IPS-NIHi11 (cell line): ENCODE data around the gene COQ8B.

ENCODE experiments used
- DNase-seq: peaks from one replicate; pipeline ENCODE4 v3.0.0; 2012; ENCODE audit warnings: mixed read lengths, low spot score

COQ8B gene

DNA sequence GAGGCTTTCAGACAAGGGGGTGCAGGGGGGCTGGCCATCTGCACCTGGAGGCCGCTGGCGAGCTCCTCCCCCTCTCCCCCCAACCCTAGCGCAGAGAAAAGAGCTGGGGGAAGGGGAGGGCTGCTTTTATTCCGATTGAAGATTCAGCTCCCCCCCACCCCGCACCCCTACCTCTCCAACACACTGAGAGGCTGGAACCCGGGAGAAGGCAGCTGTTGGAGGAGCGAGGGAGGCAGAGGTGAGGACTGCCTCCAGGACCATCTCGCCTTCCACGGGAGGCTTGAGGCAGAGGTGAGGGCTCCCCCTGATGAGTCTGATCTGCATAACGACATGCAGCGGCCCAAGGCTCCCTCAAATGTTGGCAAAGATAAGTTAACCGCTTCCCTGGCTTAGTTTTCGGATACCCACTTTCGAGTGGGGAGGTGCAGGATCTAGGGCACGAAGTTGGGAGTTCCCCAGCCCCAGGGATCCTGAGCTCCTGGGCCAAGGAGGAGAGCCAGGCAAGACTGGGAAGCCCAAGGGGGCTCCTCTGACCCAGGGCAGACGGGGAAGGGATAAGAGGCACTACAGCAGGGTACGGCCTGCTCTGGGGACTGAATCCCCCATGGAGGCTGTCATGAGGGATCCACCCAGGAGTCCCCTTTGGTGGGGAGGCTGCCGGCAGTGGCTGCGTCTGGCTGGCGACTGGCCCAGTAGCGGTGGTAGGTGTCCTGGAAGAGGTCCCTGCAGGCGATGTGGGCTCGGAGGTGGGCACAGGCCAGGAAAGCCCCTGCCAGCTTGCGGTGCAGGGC is 25.1 kb downstream of the COQ8B start:
- peak; percentile 61 for DNase-seq

GRCh38 chr19:40690693-40691420 is 25.8 kb downstream of the COQ8B start:
- DNase-seq: peak; percentile 100

- DNase-seq: no peak
These were observed 26.5 kb downstream of the COQ8B start, which contains the start of gene NUMBL for GRCh38 chr19:40690050-40690692. TSS of gene NUMBL (minus strand) at chr19:40690651. CDS start at chr19:40690483, 168 bp downstream.

DNA sequence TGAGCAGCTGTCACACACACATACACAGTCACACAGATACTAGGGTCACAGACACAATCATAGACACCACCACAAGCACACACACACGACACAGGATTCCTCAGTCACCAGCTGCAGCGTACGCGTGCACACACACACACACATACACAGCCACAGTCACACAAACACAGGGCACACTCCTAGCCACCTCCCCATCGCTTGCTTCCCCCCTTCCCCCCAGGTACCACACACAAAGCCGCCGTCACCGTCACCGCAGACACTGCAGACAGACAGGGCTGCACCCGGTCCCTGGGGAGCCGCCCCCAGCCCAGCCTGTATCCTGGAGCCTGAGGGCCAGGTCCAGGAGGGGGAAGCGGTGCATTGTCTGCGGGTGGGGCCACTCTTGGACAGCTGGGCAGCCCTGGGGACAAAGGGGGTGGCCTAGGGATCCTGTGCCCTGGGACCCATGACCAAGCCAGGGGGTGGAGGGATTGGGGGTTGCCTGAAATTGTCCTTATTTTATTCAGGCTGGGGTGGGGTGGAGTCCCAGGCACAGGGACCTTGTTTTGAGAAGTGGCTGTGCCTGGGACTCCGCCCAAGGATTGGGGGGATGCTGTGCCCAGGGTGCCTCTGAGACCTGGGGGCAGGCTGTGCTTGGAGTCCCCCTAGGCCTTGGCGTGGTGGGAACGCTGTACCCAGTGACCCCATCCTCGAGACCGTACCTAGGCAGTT is 27.2 kb downstream of the COQ8B start:
- DNase-seq: no peak

DNA sequence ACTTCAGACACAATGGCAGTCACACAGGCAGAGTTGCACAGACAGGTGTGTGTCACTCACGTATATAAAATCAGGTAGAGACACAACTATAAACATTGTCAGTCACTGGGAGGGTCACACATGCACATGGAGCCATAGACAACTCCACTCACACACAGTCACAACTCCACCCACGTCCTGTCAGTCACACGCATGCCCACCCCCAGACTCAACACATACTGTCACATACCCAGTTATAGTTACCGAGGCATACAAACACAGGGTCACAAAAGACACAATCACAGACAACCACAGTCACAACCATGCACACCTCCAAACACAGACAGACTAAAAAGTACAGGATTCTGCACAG is 27.7 kb downstream of the COQ8B start:
- DNase-seq: no peak

- DNase-seq: no peak
These were observed 28.4 kb downstream of the COQ8B start for GRCh38 chr19:40688309-40688708.

- no peak for DNase-seq
These were observed 29.1 kb downstream of the COQ8B start for GRCh38 chr19:40687525-40688016.

- DNase-seq: no peak
These were observed 29.7 kb downstream of the COQ8B start for GRCh38 chr19:40686882-40687524.

DNA sequence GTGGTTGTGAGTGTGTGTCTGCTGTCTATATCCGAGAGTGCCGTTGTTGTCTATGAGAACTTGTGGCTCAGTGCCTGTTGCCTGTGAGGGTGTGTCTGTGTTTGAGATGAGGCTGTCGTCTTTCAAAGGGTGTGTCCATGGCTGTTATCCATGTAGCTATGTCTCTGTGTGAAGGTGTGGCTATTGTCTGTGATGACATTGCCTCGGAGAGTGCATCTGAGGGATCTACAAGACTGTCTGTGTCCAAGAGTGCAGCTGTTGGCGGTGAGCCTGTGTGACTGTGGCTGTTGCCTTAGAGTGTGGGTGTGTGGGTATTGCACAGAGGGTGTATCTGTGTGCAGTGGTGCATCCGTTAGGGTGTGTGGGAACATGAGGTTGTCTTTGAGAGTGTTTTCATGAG is 31.1 kb downstream of the COQ8B start:
- DNase-seq: no peak

GRCh38 chr19:40685016-40685526 is 31.6 kb downstream of the COQ8B start:
- no peak for DNase-seq

GRCh38 chr19:40684280-40684679 is 32.4 kb downstream of the COQ8B start:
- no peak for DNase-seq

DNA sequence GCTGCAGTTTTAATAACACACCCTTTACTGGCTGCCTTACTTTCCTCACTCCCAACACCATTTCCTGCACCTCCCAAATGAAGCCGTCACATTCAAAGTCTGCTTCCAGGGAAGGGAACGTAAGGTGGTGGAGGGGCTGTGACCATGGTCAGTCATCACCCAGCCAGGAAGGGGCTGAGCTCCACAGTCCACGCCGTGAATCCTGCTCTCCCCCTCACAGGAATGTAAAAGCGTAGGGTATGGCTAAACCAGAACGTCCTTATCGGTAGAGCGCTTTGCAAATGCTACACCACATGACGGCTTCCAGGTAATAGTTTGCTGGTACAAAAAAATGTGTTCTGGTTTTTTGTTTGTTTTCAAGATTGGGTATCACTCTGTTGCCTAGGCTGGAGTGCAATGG is 33.2 kb downstream of the COQ8B start:
- DNase-seq: no peak

GRCh38 chr19:40682431-40682964 is 34.2 kb downstream of the COQ8B start:
- DNase-seq: no peak

DNA sequence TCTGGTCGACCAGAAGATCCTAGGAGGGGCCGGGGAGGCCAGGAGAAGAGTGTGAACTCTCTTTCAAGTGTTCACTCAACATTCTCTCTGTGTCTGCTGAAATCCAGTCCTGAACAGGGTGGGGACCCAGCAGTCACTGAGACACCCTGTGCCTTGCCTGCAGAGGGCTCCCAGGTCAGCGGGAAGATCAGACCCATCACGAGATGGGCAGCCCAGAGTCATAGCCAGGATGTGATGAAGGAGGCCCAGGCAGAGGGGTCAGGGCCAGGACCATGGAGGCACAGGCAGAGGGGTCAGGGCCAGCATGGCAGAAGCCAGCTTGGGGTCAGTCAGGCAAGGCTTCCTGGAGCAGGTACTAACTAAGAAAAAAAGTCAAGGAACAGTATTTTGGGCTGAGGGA is 35.6 kb downstream of the COQ8B start:
- no peak for DNase-seq

- DNase-seq: no peak
These were observed 39.5 kb downstream of the COQ8B start for GRCh38 chr19:40677156-40677555.

GRCh38 chr19:40674291-40674690 is 42.4 kb downstream of the COQ8B start:
- no peak for DNase-seq

GRCh38 chr19:40673397-40673796 is 43.3 kb downstream of the COQ8B start:
- DNase-seq: no peak

GRCh38 chr19:40672573-40673299 is 44.0 kb downstream of the COQ8B start:
- DNase-seq: no peak

DNA sequence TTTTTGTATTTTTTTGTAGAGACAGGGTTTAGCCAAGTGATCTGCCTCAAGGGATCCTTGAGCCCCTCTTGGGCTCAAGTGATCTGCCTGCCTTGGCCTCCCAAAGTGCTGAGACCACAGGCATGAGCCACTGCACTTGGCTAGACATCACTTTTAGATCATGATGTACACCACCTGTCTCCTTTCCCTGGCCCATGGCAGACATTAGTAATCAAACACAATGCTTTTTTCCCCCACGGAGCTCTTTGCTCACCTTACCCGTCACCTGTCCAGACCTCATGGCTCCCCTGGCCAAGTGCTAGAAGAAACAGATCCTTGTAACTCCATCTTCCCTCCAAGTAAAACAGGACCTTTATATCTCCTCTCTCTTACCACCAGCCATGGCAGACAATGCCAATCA is 44.6 kb downstream of the COQ8B start:
- no peak for DNase-seq

- DNase-seq: no peak
These were observed 45.3 kb downstream of the COQ8B start for GRCh38 chr19:40671404-40671803.
